Stimulated activated CD4-positive, alpha-beta T cell treated with anti-CD3 and anti-CD28 coated beads, Interleukin-15, amount 100 ng/mL, for 1 hour (primary cell): Measurements from ENCODE around the gene UBE3A.

ENCODE experiments used
- DNase-seq, 2 donors: peaks; one replicate each; pipeline ENCODE4 v3.0.0-alpha.2; 2020; ENCODE audit warnings: low read depth in 1 of 2, low spot score in 1 of 2

Gene UBE3A

DNA sequence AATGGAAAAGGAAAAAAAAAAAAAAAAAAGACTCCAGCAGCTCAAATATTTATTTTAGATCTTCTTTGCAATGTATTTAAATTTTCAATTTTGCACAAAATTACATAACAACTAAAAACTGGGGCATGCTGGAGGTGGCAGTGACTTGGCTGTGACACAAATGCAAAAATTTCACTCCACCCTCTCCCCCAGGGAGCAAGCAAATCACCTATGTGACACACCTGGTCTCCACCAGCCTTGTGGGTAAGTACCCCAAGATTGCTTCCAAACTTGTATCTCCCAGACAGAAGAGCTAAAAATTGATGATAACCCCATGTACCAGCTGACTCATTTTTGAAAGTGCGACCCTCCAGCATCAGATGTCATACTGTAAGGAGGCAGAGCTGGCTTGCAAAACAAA lies 32.0 kb downstream of the UBE3A start:
- no peak for DNase-seq

GRCh38 chr15:25406261-25406660 lies 32.6 kb downstream of the UBE3A start:
- DNase-seq = no peak

DNA sequence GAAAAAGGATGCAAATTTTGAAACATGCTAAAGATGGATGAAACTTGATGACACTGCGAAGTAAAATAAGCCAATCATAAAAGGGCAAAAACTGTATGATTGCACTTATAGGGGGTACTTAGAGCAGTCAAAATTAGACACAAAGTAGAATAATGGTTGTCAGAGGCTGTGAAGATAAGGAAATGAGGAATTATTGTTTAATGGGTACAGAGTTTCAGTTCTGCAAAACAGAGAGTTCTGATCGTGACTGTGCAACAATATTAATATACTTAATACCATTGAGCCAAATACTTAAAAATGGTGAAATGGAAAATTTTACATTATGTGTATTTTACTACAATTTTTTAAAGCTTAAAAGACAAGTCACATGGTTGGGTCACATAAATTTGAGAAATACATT lies 35.1 kb downstream of the UBE3A start:
- no peak for DNase-seq

GRCh38 chr15:25402342-25402741 lies 36.5 kb downstream of the UBE3A start:
- DNase-seq = no peak

DNA sequence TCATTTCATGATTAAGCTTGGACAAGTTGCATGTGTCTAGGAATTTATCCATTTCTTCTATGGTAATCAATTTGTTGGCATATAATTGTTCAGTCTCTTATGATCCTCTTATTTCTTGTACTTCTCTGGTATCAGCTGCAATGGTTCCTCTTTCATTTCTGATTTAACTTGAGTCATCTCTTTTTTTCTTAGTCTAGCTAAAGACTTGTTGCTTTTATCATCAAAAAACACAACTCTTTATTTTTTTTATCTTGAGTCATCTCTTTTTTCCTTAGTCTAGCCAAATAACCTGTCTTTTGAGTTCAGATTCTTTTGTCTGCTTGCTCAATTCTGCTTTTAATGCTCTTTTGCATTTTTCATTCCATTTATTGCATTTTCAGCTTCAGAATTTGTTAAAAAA lies 37.3 kb downstream of the UBE3A start:
- no peak for DNase-seq

DNA sequence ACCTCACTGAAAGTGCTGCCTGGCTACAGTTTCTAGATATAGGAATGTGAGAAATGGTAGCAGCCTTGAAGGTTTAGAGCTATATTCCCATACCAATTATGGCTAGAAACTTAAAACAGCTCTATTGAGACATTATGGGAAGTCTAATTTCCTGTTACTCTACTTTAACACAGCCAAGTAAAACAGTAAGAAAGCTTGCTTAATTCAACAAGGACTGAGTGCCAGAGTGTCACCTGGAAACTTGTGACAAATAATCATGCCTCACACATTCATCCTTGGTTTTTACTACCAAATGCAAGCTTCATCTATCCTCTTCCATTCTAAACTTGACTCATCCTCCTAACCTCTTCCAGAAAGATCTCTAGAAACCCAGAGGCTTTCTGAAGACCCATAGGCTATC lies 41.7 kb downstream of the UBE3A start:
- DNase-seq = no peak

DNA sequence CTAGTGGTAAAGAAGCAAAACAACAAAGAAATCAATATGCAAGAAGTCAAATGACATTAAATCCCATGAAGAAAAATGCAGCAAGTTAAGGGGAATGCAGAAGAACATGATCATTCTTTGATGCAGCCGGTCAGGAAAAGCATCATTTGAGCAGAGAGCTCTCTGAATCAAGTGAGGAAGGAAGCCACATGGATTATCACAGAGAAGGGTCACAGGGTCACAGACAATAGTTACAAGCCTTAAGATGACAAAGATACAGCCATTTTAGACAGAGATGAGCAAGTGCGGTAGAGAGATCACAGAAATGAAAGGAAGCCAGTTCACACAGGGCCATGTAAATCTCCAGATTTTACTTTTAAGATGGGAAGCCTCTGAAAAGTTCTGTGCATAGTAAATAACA lies 43.9 kb downstream of the UBE3A start:
- no peak for DNase-seq

- DNase-seq = no peak
Measured at GRCh38 chr15:25392806-25393205, 46.0 kb downstream of the UBE3A start.

GRCh38 chr15:25391971-25392721 lies 46.7 kb downstream of the UBE3A start:
- no peak for DNase-seq

DNA sequence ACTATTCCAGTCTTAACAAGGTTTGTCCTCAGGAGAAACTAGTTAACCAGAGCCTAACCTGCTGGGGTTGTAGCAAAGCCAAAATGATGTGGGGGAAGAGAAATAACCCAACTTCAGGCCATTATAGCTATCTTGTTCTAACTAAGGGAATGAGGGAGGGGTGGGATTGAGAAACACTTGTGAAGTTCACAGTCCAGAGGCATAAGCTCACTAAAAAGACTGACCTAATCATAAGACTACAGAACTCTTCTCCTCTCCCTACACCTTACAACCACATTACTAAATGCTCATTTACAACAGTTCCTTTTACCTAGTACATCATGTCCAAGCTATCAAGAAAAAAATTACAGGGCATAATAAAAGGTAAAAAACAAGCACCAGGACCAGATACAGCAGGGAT lies 52.8 kb downstream of the UBE3A start:
- DNase-seq = no peak

- no peak for DNase-seq
Measured at GRCh38 chr15:25381579-25381978, 57.2 kb downstream of the UBE3A start.

DNA sequence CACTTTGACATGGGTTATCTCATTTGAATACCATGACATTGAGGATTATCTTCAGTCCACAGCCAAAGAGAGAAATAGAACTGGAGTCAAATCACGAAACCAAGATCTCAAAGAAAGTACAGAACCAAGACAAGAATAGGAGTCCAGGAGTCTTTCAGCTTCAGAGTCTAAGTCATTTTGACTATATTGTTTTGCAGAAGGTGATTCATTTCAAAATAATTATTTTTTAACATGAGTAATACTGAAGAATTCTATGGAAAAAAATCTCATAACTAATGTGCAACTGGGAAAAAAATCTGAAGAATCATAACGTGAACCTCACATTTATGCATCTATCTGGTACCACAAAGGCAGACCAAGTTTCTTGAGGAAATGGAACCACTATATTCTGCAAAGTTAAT lies 60.3 kb downstream of the UBE3A start:
- no peak for DNase-seq

DNA sequence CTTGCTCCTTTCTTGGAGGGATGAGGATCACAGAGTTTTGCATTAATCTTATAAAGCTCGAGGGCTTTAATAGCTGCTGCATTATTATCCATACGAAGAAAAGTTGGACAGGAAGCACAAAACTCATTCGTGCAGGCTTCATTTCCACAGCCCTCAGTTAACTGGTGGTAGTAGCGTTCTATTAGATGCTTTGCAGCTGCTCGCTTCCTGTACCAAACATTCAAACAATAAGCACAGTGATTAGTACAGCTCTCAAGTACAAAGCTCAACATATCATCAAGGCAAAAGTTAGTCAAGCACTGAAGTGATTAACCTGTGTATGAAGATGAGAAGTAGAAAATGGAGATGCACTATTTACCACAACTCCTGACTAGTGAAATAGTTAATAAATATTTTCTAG lies 63.3 kb downstream of the UBE3A start:
- DNase-seq = no peak

- no peak for DNase-seq
Measured at GRCh38 chr15:25374143-25374542, 64.7 kb downstream of the UBE3A start.

- DNase-seq = no peak
Measured at GRCh38 chr15:25372298-25372697, 66.5 kb downstream of the UBE3A start.

GRCh38 chr15:25368850-25369249 lies 70.0 kb downstream of the UBE3A start:
- no peak for DNase-seq

GRCh38 chr15:25366058-25366457 lies 72.8 kb downstream of the UBE3A start:
- no peak for DNase-seq

DNA sequence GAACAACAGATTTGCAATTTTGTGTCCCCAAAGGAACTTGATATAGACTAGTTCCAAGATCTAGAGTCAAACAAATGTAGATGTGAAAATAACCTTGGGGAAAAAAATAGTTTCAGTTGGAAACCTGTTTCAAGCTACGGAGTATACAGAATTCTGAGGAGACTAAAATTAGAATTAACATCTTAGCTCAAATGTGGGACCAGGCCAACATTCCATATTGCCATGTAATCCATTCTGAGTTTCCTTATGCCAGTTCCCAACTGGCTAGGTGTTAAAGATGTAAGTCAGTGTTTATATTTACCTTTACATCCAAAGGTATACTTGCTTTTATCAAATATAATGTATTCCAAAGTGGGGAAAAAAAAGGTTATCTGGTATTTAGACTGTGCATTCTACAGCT lies 76.3 kb downstream of the UBE3A start:
- no peak for DNase-seq

GRCh38 chr15:25347707-25348106 lies 91.1 kb downstream of the UBE3A start:
- DNase-seq = no peak

DNA sequence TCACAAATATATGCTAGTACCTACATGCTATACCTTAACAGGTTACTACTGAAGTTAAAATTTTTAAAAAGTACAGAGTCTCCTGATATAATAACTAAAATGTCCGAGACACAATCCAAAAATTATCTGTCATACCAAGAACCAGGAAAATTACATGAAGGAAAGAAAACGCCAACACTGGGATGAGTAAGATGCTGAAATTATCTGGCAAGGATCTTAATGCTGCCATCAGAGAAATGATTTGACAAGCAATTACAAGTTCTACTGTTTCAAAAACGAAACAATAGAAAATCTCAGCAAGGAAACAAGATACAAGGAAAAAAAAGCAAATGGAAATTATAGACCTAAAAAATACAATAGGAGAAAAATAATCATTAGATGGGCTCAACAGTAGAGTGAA lies 92.5 kb downstream of the UBE3A start:
- no peak for DNase-seq

GRCh38 chr15:25345943-25346342 lies 92.9 kb downstream of the UBE3A start:
- DNase-seq = no peak

GRCh38 chr15:25342629-25343028 lies 96.2 kb downstream of the UBE3A start:
- no peak for DNase-seq

DNA sequence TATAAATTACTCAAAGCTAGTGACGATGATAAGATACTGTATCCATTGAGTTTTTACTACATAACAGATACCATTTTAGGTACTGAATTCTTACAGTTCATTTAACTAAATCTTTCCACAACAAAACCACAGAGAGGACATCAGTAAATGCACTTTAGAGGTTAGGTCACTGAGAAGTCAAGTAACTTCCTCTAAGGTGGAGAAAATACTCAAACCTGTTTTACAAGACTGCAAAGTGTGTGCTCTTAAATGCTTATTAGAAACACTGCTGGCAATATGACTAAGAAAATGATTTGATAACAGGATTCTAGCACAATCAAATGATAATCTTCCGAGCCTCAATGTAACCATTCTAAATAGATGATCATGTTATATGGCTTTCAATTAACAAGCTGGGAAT lies 99.4 kb downstream of the UBE3A start:
- DNase-seq = no peak

- DNase-seq = no peak
Measured at GRCh38 chr15:25335279-25335678, 103.5 kb downstream of the UBE3A start.
